Activated CD8-positive, alpha-beta memory T cell treated with anti-CD3 and anti-CD28 coated beads, Interleukin-2, amount 10 ng/mL, durations not matched to agents 7 days and 5 days (primary cell): Measurements from ENCODE around the gene CCP110. TPM values are rescaled to one million over a fixed set of nuclear protein-coding genes. Genes with fewer than 3 reads are reported as not detected.

Source experiments
- ATAC-seq: fragments of 150-1000 bp; cut with Tn5 transposase; one replicate; pipeline ENCODE4 v1.10.0; 2021; ENCODE audit warnings: moderate library complexity
- CTCF ChIA-PET: fragments of 350-600 bp; sonication (Branson Sonifier 250); formaldehyde crosslinking; loops from one replicate; lab custom pipeline; 2021; ENCODE audit warnings: antibody characterized with exemption; lab: Charles Lee
- DNase-seq: peaks from one replicate; pipeline ENCODE4 v3.0.0-alpha.2; 2020
- H3K27ac Mint-ChIP-seq: one replicate; pipeline ENCODE4 v1.8.0; 2021; ENCODE audit warnings: mild to moderate bottlenecking, mixed read lengths
- H3K27me3 Mint-ChIP-seq: one replicate; pipeline ENCODE4 v1.8.0; 2021; ENCODE audit warnings: mixed read lengths
- H3K36me3 Mint-ChIP-seq: one replicate; pipeline ENCODE4 v1.8.0; 2021; ENCODE audit warnings: mild to moderate bottlenecking, mixed read lengths
- H3K4me1 Mint-ChIP-seq: one replicate; pipeline ENCODE4 v1.8.0; 2021; ENCODE audit warnings: mixed read lengths
- H3K4me3 Mint-ChIP-seq: one replicate; pipeline ENCODE4 v1.8.0; 2021; ENCODE audit warnings: mild to moderate bottlenecking, moderate library complexity, mixed read lengths
- H3K9me3 Mint-ChIP-seq: one replicate; pipeline ENCODE4 v1.8.0; 2022; ENCODE audit warnings: low read depth, mixed read lengths
- total RNA-seq, 2 experiments: library from RNA; stranded (reverse); gene quantifications; one replicate each; pipeline ENCODE4 v1.2.3, GENCODE V29; 2021

CCP110 gene
- total RNA-seq, 2 experiments from 2014 or later = 45.0 to 45.3 TPM

- ATAC-seq = peak; percentile 16
- Mint-ChIP-seq H3K4me1 (peaks cover 51% of the 10 kb centered on the region), H3K27me3 (no peaks in the 10 kb centered on the region), H3K4me3 (no peak overlapping the region), H3K36me3 (peaks cover 40% of the 10 kb centered on the region), H3K9me3 (no peaks in the 10 kb centered on the region), H3K27ac (peak overlapping the region; percentile 45)
- CTCF ChIA-PET = interaction anchor here (2.3 to 3.3 kb wide), 2 partner anchors 15 to 37 kb away, joined by 9 to 14 read pairs; partner anchors contain the start of gene VPS35L
- peak; percentile 58 for DNase-seq
These were observed 6.2 kb upstream of the CCP110 start for GRCh38 chr16:19517424-19518089.

- Mint-ChIP-seq H3K36me3 (peaks cover 32% of the 10 kb centered on the region), H3K27me3 (no peaks in the 10 kb centered on the region), H3K4me1 (peaks cover 52% of the 10 kb centered on the region), H3K4me3 (no peak overlapping the region), H3K9me3 (no peaks in the 10 kb centered on the region), H3K27ac (no peak overlapping the region)
- CTCF ChIA-PET = interaction anchor here (2.3 to 3.3 kb wide), 2 partner anchors 15 to 36 kb away, joined by 9 to 14 read pairs; partner anchors contain the start of gene VPS35L
- no peak for ATAC-seq
- DNase-seq = no peak
These were observed 5.4 kb upstream of the CCP110 start for GRCh38 chr16:19518388-19518787.

GRCh38 chr16:19520861-19521331 is 2.8 kb upstream of the CCP110 start:
- Mint-ChIP-seq H3K36me3 (peaks cover 21% of the 10 kb centered on the region), H3K4me3 (peak overlapping the region; percentile 92), H3K27ac (peak overlapping the region; percentile 95), H3K27me3 (no peaks in the 10 kb centered on the region), H3K4me1 (peaks cover 55% of the 10 kb centered on the region), H3K9me3 (no peaks in the 10 kb centered on the region)
- ATAC-seq (no peak), DNase-seq (peak; percentile 45)
- CTCF ChIA-PET = interaction anchor here (1.2 to 2.0 kb wide), 3 partner anchors 34 to 36 kb away, joined by 3 to 8 read pairs (median 6); partner anchors contain the start of gene VPS35L

GRCh38 chr16:19521471-19522396 is 2.0 kb upstream of the CCP110 start, which contains the start of gene GDE1:
Gene GDE1 (minus strand): TSS chr16:19522098. CDS start chr16:19521964, 134 bp downstream.
- ATAC-seq (peak; percentile 84), DNase-seq (peak; percentile 95)
- CTCF ChIA-PET = interaction anchor here (0.6 to 1.4 kb wide), 3 partner anchors 34 to 570 kb away, joined by 3 to 6 read pairs (median 3); partner anchors contain the start of gene VPS35L
- no peaks in the 10 kb centered on the region for H3K27me3 Mint-ChIP-seq
- H3K4me1 Mint-ChIP-seq = peaks cover 56% of the 10 kb centered on the region
- peaks cover 18% of the 10 kb centered on the region for H3K36me3 Mint-ChIP-seq
- no peaks in the 10 kb centered on the region for H3K9me3 Mint-ChIP-seq
- peak within 1 kb of the TSS; percentile 95 for H3K27ac Mint-ChIP-seq
- peak within 1 kb of the TSS; percentile 92 for H3K4me3 Mint-ChIP-seq

GRCh38 chr16:19522397-19522732 is 1.4 kb upstream of the CCP110 start:
- H3K4me1 Mint-ChIP-seq = peaks cover 53% of the 10 kb centered on the region
- H3K27me3 Mint-ChIP-seq = no peaks in the 10 kb centered on the region
- H3K4me3 Mint-ChIP-seq = peak overlapping the region; percentile 92
- no peaks in the 10 kb centered on the region for H3K9me3 Mint-ChIP-seq
- no peak for DNase-seq
- H3K36me3 Mint-ChIP-seq = peaks cover 12% of the 10 kb centered on the region
- H3K27ac Mint-ChIP-seq = peak overlapping the region; percentile 95
- ATAC-seq = no peak
- CTCF ChIA-PET = interaction anchor here (0.6 to 1.4 kb wide), 2 partner anchors 34 to 571 kb away, joined by 3 read pairs; no protein-coding TSS in a partner anchor

GRCh38 chr16:19522760-19523159 is 982 bp upstream of the CCP110 start:
- ATAC-seq (no peak), DNase-seq (no peak)
- Mint-ChIP-seq H3K4me1 (peaks cover 50% of the 10 kb centered on the region), H3K27me3 (no peaks in the 10 kb centered on the region), H3K27ac (peak overlapping the region; percentile 95), H3K4me3 (no peak overlapping the region), H3K36me3 (peaks cover 11% of the 10 kb centered on the region), H3K9me3 (no peaks in the 10 kb centered on the region)
- CTCF ChIA-PET = interaction anchor here (0.6 to 5.1 kb wide), 3 partner anchors 33 to 571 kb away, joined by 3 to 41 read pairs (median 3); partner anchors contain the start of gene VPS35L

GRCh38 chr16:19523184-19523558 is 571 bp upstream of the CCP110 start:
- peaks cover 11% of the 10 kb centered on the region for H3K36me3 Mint-ChIP-seq
- no peaks in the 10 kb centered on the region for H3K27me3 Mint-ChIP-seq
- H3K4me1 Mint-ChIP-seq = peaks cover 47% of the 10 kb centered on the region
- H3K9me3 Mint-ChIP-seq = no peaks in the 10 kb centered on the region
- no peak overlapping the region for H3K4me3 Mint-ChIP-seq
- peak overlapping the region; percentile 24 for H3K27ac Mint-ChIP-seq
- no peak for ATAC-seq
- CTCF ChIA-PET = interaction anchor here (5.1 kb wide), 1 partner anchor 33 kb away, joined by 41 read pairs; the partner anchor contains the start of gene VPS35L
- no peak for DNase-seq

GRCh38 chr16:19524356-19524615 is 544 bp downstream of the CCP110 start:
- peak overlapping the region; percentile 92 for H3K4me3 Mint-ChIP-seq
- H3K36me3 Mint-ChIP-seq = peaks cover 19% of the 10 kb centered on the region
- peak overlapping the region; percentile 93 for H3K27ac Mint-ChIP-seq
- ATAC-seq (no peak), DNase-seq (peak; percentile 42)
- peaks cover 38% of the 10 kb centered on the region for H3K4me1 Mint-ChIP-seq
- CTCF ChIA-PET = interaction anchor here (0.6 to 5.1 kb wide), 10 partner anchors 15 to 723 kb away, joined by 3 to 41 read pairs (median 3); partner anchors contain the start of genes ARL6IP1 and VPS35L
- H3K27me3 Mint-ChIP-seq = no peaks in the 10 kb centered on the region
- H3K9me3 Mint-ChIP-seq = no peaks in the 10 kb centered on the region

GRCh38 chr16:19524616-19525384 is 1.1 kb downstream of the CCP110 start:
- CTCF ChIA-PET = interaction anchor here (0.6 to 5.1 kb wide), 10 partner anchors 14 to 723 kb away, joined by 3 to 41 read pairs (median 3); partner anchors contain the start of genes ARL6IP1 and VPS35L
- Mint-ChIP-seq H3K4me3 (peak overlapping the region; percentile 92), H3K27me3 (no peaks in the 10 kb centered on the region), H3K4me1 (peaks cover 35% of the 10 kb centered on the region), H3K36me3 (peaks cover 21% of the 10 kb centered on the region), H3K27ac (peak overlapping the region; percentile 93), H3K9me3 (no peaks in the 10 kb centered on the region)
- DNase-seq = no peak
- no peak for ATAC-seq

GRCh38 chr16:19525385-19525723 is 1.6 kb downstream of the CCP110 start:
- CTCF ChIA-PET = interaction anchor here (1.3 to 5.1 kb wide), 5 partner anchors 14 to 31 kb away, joined by 3 to 41 read pairs (median 5); partner anchors contain the start of gene VPS35L
- peak overlapping the region; percentile 92 for H3K4me3 Mint-ChIP-seq
- H3K9me3 Mint-ChIP-seq = no peaks in the 10 kb centered on the region
- no peaks in the 10 kb centered on the region for H3K27me3 Mint-ChIP-seq
- DNase-seq = no peak
- no peak for ATAC-seq
- peaks cover 32% of the 10 kb centered on the region for H3K4me1 Mint-ChIP-seq
- peak overlapping the region; percentile 93 for H3K27ac Mint-ChIP-seq
- H3K36me3 Mint-ChIP-seq = peaks cover 21% of the 10 kb centered on the region

GRCh38 chr16:19527161-19527560 is 3.4 kb downstream of the CCP110 start:
- no peak overlapping the region for H3K4me3 Mint-ChIP-seq
- H3K27me3 Mint-ChIP-seq = no peaks in the 10 kb centered on the region
- no peaks in the 10 kb centered on the region for H3K9me3 Mint-ChIP-seq
- H3K27ac Mint-ChIP-seq = no peak overlapping the region
- peaks cover 25% of the 10 kb centered on the region for H3K36me3 Mint-ChIP-seq
- ATAC-seq (no peak), DNase-seq (no peak)
- H3K4me1 Mint-ChIP-seq = peaks cover 23% of the 10 kb centered on the region
- CTCF ChIA-PET = interaction anchor here (0.6 to 5.1 kb wide), 2 partner anchors 29 to 437 kb away, joined by 3 to 41 read pairs; partner anchors contain the start of gene VPS35L

- Mint-ChIP-seq H3K36me3 (peaks cover 34% of the 10 kb centered on the region), H3K27ac (no peak overlapping the region), H3K27me3 (no peaks in the 10 kb centered on the region), H3K4me1 (peaks cover 18% of the 10 kb centered on the region), H3K4me3 (no peak overlapping the region), H3K9me3 (no peaks in the 10 kb centered on the region)
- no peak for ATAC-seq
- CTCF ChIA-PET = interaction anchor here (0.8 to 1.9 kb wide), 2 partner anchors 9 to 27 kb away, joined by 3 to 10 read pairs; partner anchors contain the start of gene VPS35L
- DNase-seq = no peak
These were observed 4.9 kb downstream of the CCP110 start for GRCh38 chr16:19528666-19529065.
